PC-9 (cell line): ENCODE measurements around the gene DHRS4L2.

Experiments
- EZH2 ChIP-seq: fragments of 200-600 bp; sonication (generic); IDR thresholded peaks from 2 replicates; pipeline ENCODE4 v1.8.0; 2017; ENCODE audit warnings: antibody characterized with exemption, low read depth
- TF ChIP-seq, protein P1 (sequence below): fragments of 200-600 bp; sonication (generic); conservative IDR thresholded peaks from 2 replicates; pipeline ENCODE4 v1.6.1; 2017; ENCODE audit warnings: mixed run types, antibody characterized with exemption, mild to moderate bottlenecking, moderate library complexity

DNA sequence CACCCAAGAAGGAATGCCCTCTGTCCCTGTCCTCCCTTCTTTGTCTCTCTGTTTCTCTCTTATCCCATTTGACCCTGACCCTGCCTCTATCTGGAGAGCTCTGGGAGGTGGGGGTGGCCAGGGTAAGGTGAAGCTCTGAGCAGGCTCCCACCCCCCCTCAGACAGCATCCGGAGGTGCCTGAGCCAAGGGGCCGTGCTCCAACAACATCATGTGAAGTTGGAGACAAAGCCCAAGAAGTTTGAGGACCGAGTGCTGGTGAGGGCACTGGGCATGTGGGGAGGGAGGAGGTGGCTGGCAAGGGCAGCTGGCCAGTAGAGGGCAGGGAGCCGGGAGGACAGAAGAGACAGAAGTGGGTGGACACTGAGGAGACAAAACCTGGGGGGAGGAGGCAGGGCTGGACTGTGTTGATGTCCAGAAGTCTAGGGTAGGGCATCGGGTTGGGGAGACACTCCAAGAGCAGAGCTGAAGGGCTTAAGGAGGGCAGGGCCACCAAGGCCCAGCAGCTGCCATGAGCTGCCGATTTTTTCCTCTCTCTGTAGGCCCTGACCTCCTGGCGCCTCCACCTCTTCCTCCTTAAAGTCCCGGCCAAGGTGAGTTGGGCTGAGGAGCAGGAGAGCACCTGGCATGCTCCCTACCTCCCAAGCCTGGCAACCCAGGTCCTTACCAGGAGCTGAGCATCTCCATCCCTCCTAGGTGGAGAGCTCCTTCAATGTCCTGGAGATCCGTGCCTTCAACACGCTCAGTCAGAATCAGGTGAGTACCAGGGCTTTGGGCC, 65.0 kb downstream of the DHRS4L2 start:
- TF ChIP-seq, protein P1, sequence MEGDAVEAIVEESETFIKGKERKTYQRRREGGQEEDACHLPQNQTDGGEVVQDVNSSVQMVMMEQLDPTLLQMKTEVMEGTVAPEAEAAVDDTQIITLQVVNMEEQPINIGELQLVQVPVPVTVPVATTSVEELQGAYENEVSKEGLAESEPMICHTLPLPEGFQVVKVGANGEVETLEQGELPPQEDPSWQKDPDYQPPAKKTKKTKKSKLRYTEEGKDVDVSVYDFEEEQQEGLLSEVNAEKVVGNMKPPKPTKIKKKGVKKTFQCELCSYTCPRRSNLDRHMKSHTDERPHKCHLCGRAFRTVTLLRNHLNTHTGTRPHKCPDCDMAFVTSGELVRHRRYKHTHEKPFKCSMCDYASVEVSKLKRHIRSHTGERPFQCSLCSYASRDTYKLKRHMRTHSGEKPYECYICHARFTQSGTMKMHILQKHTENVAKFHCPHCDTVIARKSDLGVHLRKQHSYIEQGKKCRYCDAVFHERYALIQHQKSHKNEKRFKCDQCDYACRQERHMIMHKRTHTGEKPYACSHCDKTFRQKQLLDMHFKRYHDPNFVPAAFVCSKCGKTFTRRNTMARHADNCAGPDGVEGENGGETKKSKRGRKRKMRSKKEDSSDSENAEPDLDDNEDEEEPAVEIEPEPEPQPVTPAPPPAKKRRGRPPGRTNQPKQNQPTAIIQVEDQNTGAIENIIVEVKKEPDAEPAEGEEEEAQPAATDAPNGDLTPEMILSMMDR: no peak
- TF ChIP-seq EZH2: no peak
